ENCODE data around the gene GSX2. TPM values are rescaled to one million over a fixed set of nuclear protein-coding genes. Genes with fewer than 3 reads are reported as not detected.
"Not testable (repeated sequence)": the region's sequence is repeated elsewhere in the genome, so short reads cannot be mapped to it uniquely, and the experiment has no call there.

GSX2 gene
- total RNA-seq, 2 experiments from 2014 or later: not detected

DNA sequence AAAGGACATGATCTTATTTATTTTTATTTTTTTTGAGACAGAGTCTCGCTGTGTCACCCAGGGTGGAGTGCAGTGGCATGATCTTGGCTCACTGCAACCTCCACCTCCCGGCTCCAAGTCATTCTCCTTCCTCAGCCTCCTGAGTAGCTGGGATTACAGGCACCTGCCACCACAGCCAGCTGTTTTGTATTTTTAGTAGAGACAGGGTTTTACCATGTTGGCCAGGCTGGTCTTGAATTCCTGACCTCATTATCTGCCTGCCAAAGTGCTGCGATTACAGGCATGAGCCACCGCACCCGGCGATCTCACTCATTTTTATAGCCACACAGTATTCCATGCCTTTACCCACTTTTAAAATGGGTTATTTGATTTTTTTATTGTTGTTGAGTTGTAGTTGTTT is 16.3 kb downstream of the GSX2 start:
- H3K36me3 ChIP-seq (ENCODE audit: insufficient read depth, low read length); DNase-seq; CTCF ChIA-PET; H3K9me3 ChIP-seq (ENCODE audit: control insufficient read depth in 1 of 2, insufficient read depth in 1 of 2, low read length in 2 of 2); H3K27ac ChIP-seq (ENCODE audit: low read depth in 1 of 2, low read length in 2 of 2); ATAC-seq (ENCODE audit: poor library complexity); H3K4me3 ChIP-seq (ENCODE audit: low read length); H3K4me1 ChIP-seq (ENCODE audit: insufficient read depth, low read length); H3K4me1 Mint-ChIP-seq (ENCODE audit: low read depth); intact Hi-C loops (cut with DNase I, micrococcal nuclease); H3K4me3 Mint-ChIP-seq; H3K27ac Mint-ChIP-seq; H3K9me3 Mint-ChIP-seq; H3K36me3 Mint-ChIP-seq (ENCODE audit: low read depth): not testable (repeated sequence)
- peaks cover 67% of the 10 kb centered on the region for H3K27me3 Mint-ChIP-seq
- H3K27me3 ChIP-seq (ENCODE audit: control insufficient read depth in 1 of 2, insufficient read depth in 2 of 2, low read length in 2 of 2): peaks cover 8 to 12% of the 10 kb centered on the region in 2 experiments
- POLR2A ChIA-PET: interaction anchor here (0.6 kb wide), 1 partner anchor 107 kb away, joined by 3 read pairs; no protein-coding TSS in a partner anchor

- Mint-ChIP-seq H3K36me3 (ENCODE audit: low read depth) (no peaks in the 10 kb centered on the region), H3K9me3 (no peaks in the 10 kb centered on the region), H3K4me3 (no peak overlapping the region), H3K27ac (no peak overlapping the region), H3K27me3 (peaks cover 52% of the 10 kb centered on the region), H3K4me1 (ENCODE audit: low read depth) (no peaks in the 10 kb centered on the region)
- intact Hi-C loops (cut with DNase I, micrococcal nuclease): no loop called here
- H3K4me1 ChIP-seq (ENCODE audit: insufficient read depth, low read length): no peaks in the 10 kb centered on the region
- H3K4me3 ChIP-seq (ENCODE audit: low read length): no peak overlapping the region
- TF ChIP-seq, protein P1, sequence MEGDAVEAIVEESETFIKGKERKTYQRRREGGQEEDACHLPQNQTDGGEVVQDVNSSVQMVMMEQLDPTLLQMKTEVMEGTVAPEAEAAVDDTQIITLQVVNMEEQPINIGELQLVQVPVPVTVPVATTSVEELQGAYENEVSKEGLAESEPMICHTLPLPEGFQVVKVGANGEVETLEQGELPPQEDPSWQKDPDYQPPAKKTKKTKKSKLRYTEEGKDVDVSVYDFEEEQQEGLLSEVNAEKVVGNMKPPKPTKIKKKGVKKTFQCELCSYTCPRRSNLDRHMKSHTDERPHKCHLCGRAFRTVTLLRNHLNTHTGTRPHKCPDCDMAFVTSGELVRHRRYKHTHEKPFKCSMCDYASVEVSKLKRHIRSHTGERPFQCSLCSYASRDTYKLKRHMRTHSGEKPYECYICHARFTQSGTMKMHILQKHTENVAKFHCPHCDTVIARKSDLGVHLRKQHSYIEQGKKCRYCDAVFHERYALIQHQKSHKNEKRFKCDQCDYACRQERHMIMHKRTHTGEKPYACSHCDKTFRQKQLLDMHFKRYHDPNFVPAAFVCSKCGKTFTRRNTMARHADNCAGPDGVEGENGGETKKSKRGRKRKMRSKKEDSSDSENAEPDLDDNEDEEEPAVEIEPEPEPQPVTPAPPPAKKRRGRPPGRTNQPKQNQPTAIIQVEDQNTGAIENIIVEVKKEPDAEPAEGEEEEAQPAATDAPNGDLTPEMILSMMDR (IDR thresholded peaks at IDR 0.05): no peak
- no peaks in the 10 kb centered on the region for H3K9me3 ChIP-seq (ENCODE audit: control insufficient read depth in 1 of 2, insufficient read depth in 1 of 2, low read length in 2 of 2)
- ChIA-PET POLR2A (interaction anchor here (0.5 kb wide), 1 partner anchor 85 kb away, joined by 3 read pairs; no protein-coding TSS in a partner anchor), CTCF (interaction anchor here (1.4 kb wide), 1 partner anchor 8 kb away, joined by 3 read pairs; no protein-coding TSS in a partner anchor)
- no peak overlapping the region for H3K27ac ChIP-seq (ENCODE audit: low read depth in 1 of 2, low read length in 2 of 2)
- ATAC-seq (ENCODE audit: poor library complexity) (no peak), DNase-seq (no peak)
- H3K36me3 ChIP-seq (ENCODE audit: insufficient read depth, low read length): no peaks in the 10 kb centered on the region
- peaks cover 0 to 2% of the 10 kb centered on the region in 2 experiments for H3K27me3 ChIP-seq (ENCODE audit: control insufficient read depth in 1 of 2, insufficient read depth in 2 of 2, low read length in 2 of 2)
These were observed 19.1 kb downstream of the GSX2 start for GRCh38 chr4:54118850-54119589.

- POLR2A ChIA-PET: no interaction called here
- no peak for DNase-seq
- no peak overlapping the region for H3K4me3 ChIP-seq (ENCODE audit: low read length)
- peaks cover 0 to 5% of the 10 kb centered on the region in 2 experiments for H3K9me3 ChIP-seq (ENCODE audit: control insufficient read depth in 1 of 2, insufficient read depth in 1 of 2, low read length in 2 of 2)
- H3K27me3 ChIP-seq (ENCODE audit: control insufficient read depth in 1 of 2, insufficient read depth in 2 of 2, low read length in 2 of 2): peaks cover 0 to 2% of the 10 kb centered on the region in 2 experiments
- no peaks in the 10 kb centered on the region for H3K36me3 ChIP-seq (ENCODE audit: insufficient read depth, low read length)
- Mint-ChIP-seq H3K4me3 (no peak overlapping the region), H3K4me1 (ENCODE audit: low read depth) (no peaks in the 10 kb centered on the region), H3K27me3 (peaks cover 45% of the 10 kb centered on the region), H3K36me3 (ENCODE audit: low read depth) (no peaks in the 10 kb centered on the region), H3K27ac (no peak overlapping the region), H3K9me3 (no peaks in the 10 kb centered on the region)
- H3K4me1 ChIP-seq (ENCODE audit: insufficient read depth, low read length): no peaks in the 10 kb centered on the region
- H3K27ac ChIP-seq (ENCODE audit: low read depth in 1 of 2, low read length in 2 of 2): no peak overlapping the region
- intact Hi-C loops (cut with DNase I, micrococcal nuclease): no loop called here
- CTCF ChIA-PET: no interaction called here
- ATAC-seq (ENCODE audit: poor library complexity): no peak
- TF ChIP-seq, protein P1 (IDR thresholded peaks at IDR 0.05): no peak
These were observed 20.6 kb downstream of the GSX2 start for GRCh38 chr4:54120518-54120917.
